ENCODE results near the gene RAPGEF5.

DNA sequence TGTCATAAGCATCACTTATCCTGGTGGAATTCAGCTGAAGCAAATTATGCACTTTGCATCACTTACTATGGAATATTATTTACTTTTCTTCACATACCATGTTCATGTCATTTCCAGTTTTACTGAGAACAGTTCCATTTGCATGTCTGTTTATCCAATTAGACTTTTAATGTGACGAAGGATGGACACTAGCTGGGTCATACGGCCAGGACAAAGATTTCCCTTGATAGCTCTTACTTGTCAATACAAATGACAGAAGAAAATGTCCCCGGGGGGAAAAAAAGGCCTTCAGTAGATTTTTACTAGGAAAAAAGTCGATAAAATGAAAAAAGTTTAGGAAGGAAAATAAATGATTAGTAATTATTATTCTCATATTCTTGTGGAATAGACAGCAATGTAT is 106.6 kb downstream of the RAPGEF5 start:
- TF ChIP-seq EZH2 (IDR thresholded peaks at IDR 0.05) (no peak), POLR2AphosphoS5 (IDR thresholded peaks at IDR 0.05; ENCODE audit: borderline replicate concordance, low read depth, low read length) (no peak)
